ENCODE results near the gene MIEF2.

The MIEF2 gene

GRCh38 chr17:18277076-18277475, 16.6 kb downstream of the MIEF2 start:
- Histone ChIP-seq H3K9ac (no peak overlapping the region), H3K4me3 (ENCODE audit: low read depth, low read length) (no peak overlapping the region), H3K79me2 (no peaks in the 10 kb centered on the region), H3K4me2 (ENCODE audit: low read length) (no peak overlapping the region), H3K36me3 (ENCODE audit: control insufficient read depth, insufficient read depth, low read length) (no peaks in the 10 kb centered on the region), H3K9me3 (ENCODE audit: control insufficient read depth, low read length) (no peaks in the 10 kb centered on the region), H3K27ac (no peak overlapping the region), H3K27me3 (ENCODE audit: control insufficient read depth, insufficient read depth, low read length) (no peaks in the 10 kb centered on the region), H3K4me1 (no peaks in the 10 kb centered on the region), H2AFZ (no peak overlapping the region)
- no peak for TF ChIP-seq CTCF (IDR thresholded peaks at IDR 0.05)

- no peak for TF ChIP-seq CTCF (IDR thresholded peaks at IDR 0.05)
- H3K27ac ChIP-seq = no peak overlapping the region
- no peak overlapping the region for H3K4me2 ChIP-seq (ENCODE audit: low read length)
- H3K4me3 ChIP-seq (ENCODE audit: low read depth, low read length) = no peak overlapping the region
- H3K27me3 ChIP-seq (ENCODE audit: control insufficient read depth, insufficient read depth, low read length) = no peaks in the 10 kb centered on the region
- H2AFZ ChIP-seq = no peak overlapping the region
- no peaks in the 10 kb centered on the region for H3K36me3 ChIP-seq (ENCODE audit: control insufficient read depth, insufficient read depth, low read length)
- no peaks in the 10 kb centered on the region for H3K9me3 ChIP-seq (ENCODE audit: control insufficient read depth, low read length)
- no peaks in the 10 kb centered on the region for H3K4me1 ChIP-seq
- no peaks in the 10 kb centered on the region for H3K79me2 ChIP-seq
- no peak overlapping the region for H3K9ac ChIP-seq
Observed at GRCh38 chr17:18278867-18279266, 18.4 kb downstream of the MIEF2 start.

GRCh38 chr17:18280249-18280648, 19.8 kb downstream of the MIEF2 start:
- no peak overlapping the region for H2AFZ ChIP-seq
- H3K9ac ChIP-seq = no peak overlapping the region
- no peaks in the 10 kb centered on the region for H3K36me3 ChIP-seq (ENCODE audit: control insufficient read depth, insufficient read depth, low read length)
- no peak overlapping the region for H3K27ac ChIP-seq
- TF ChIP-seq CTCF (IDR thresholded peaks at IDR 0.05) = no peak
- H3K4me1 ChIP-seq = no peaks in the 10 kb centered on the region
- H3K4me2 ChIP-seq (ENCODE audit: low read length) = no peak overlapping the region
- H3K27me3 ChIP-seq (ENCODE audit: control insufficient read depth, insufficient read depth, low read length) = no peaks in the 10 kb centered on the region
- no peaks in the 10 kb centered on the region for H3K9me3 ChIP-seq (ENCODE audit: control insufficient read depth, low read length)
- H3K4me3 ChIP-seq (ENCODE audit: low read depth, low read length) = no peak overlapping the region
- no peaks in the 10 kb centered on the region for H3K79me2 ChIP-seq

GRCh38 chr17:18280766-18281371, 20.4 kb downstream of the MIEF2 start:
- Histone ChIP-seq H3K9ac (no peak overlapping the region), H3K27ac (no peak overlapping the region), H3K9me3 (ENCODE audit: control insufficient read depth, low read length) (no peaks in the 10 kb centered on the region), H3K4me1 (no peaks in the 10 kb centered on the region), H3K27me3 (ENCODE audit: control insufficient read depth, insufficient read depth, low read length) (no peaks in the 10 kb centered on the region), H3K79me2 (no peaks in the 10 kb centered on the region), H3K4me2 (ENCODE audit: low read length) (no peak overlapping the region), H3K36me3 (ENCODE audit: control insufficient read depth, insufficient read depth, low read length) (no peaks in the 10 kb centered on the region), H2AFZ (no peak overlapping the region), H3K4me3 (ENCODE audit: low read depth, low read length) (no peak overlapping the region)
- no peak for TF ChIP-seq CTCF (IDR thresholded peaks at IDR 0.05)

GRCh38 chr17:18281788-18282187, 21.3 kb downstream of the MIEF2 start:
- no peak overlapping the region for H3K9ac ChIP-seq
- H2AFZ ChIP-seq = no peak overlapping the region
- H3K4me1 ChIP-seq = no peaks in the 10 kb centered on the region
- H3K36me3 ChIP-seq (ENCODE audit: control insufficient read depth, insufficient read depth, low read length) = no peaks in the 10 kb centered on the region
- no peak for TF ChIP-seq CTCF (IDR thresholded peaks at IDR 0.05)
- no peak overlapping the region for H3K4me2 ChIP-seq (ENCODE audit: low read length)
- H3K9me3 ChIP-seq (ENCODE audit: control insufficient read depth, low read length) = no peaks in the 10 kb centered on the region
- no peaks in the 10 kb centered on the region for H3K27me3 ChIP-seq (ENCODE audit: control insufficient read depth, insufficient read depth, low read length)
- no peak overlapping the region for H3K4me3 ChIP-seq (ENCODE audit: low read depth, low read length)
- H3K27ac ChIP-seq = no peak overlapping the region
- H3K79me2 ChIP-seq = no peaks in the 10 kb centered on the region
